Peyer's patch (tissue), 4 donors: ENCODE measurements around the gene NXPE2.

ENCODE experiments used
- CTCF ChIP-seq, 6 experiments: fragments of 450-650 bp in 4 of 6; fragments of 200-600 bp in 2 of 6; sonication (generic) in 1 of 6; IDR thresholded peaks; one replicate each; pipeline ENCODE4 v1.5.1; 2017 to 2019; ENCODE audit warnings: antibody characterized with exemption in 6 of 6, mild to moderate bottlenecking in 3 of 6, moderate library complexity in 1 of 6
- POLR2A ChIP-seq, 2 donors: fragments of 450-650 bp; IDR thresholded peaks; one replicate each; pipeline ENCODE4 v1.5.1; 2017; ENCODE audit warnings: antibody characterized with exemption in 2 of 2, mild to moderate bottlenecking in 2 of 2, moderate library complexity in 2 of 2

- no peak for TF ChIP-seq CTCF (IDR thresholded peaks at IDR 0.05)
- TF ChIP-seq POLR2A (IDR thresholded peaks at IDR 0.05): no peak
These were observed 4.7 kb upstream of the NXPE2 start for GRCh38 chr11:114673661-114674060.
